Inflammatory macrophage treated with lipopolysaccharide for 1 hour (primary cell): ENCODE results near the gene RNASE7.

ENCODE experiments used
- DNase-seq, 2 donors: peaks; one replicate each; pipeline ENCODE4 v3.0.0-alpha.2; 2020 to 2022

The RNASE7 gene

DNA sequence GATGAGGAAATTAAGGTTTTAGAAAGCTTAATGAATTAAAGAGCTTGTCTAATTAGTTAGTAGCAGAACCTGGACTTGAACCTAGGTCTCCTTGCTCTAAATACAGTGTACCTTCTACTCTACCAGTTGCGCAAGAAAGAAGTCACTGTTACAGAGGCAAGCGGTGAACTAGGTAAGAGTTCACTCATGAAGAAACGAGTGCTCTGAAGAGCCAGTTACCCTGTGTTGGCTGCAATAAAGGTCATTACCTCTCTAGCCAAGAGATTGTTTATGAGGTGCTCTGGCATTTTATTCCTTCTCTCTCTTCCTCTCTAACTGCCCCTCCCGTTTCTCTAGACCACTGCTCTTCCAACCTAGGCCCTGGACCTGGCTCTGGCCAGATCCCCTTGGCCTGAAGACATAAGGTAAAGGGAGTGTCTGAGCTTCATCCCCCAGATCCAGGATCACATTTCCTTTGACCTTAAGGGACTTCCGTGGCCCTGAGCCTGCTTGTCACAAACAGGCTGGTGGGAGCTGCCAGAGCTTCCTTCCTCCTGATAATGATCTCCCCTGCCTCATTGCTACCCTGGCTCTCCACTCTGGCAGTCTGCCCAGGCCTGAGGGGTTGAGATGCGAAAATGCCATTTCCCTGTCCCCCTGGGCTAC, 1.9 kb downstream of the RNASE7 start:
- DNase-seq, result no peak

DNA sequence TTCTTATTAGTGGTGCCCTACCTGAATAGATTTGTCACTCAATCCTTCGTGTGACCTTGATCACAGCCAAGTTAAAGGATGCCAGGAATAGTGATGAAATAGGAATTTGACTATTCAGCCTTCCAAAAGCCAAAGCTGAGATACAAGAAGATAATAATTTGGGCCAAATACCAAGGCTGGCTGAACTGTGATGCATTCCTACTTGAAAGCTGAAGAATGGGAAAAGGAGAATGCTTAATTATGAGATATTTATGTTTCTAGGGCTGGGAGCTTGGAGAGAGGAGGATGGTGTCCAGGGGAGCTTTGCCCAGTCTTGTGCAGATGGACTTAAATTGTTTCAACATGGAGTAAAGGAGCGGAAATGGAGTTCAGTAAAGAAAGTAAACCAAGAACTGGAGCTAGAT, 5.2 kb downstream of the RNASE7 start:
- no peak for DNase-seq

DNA sequence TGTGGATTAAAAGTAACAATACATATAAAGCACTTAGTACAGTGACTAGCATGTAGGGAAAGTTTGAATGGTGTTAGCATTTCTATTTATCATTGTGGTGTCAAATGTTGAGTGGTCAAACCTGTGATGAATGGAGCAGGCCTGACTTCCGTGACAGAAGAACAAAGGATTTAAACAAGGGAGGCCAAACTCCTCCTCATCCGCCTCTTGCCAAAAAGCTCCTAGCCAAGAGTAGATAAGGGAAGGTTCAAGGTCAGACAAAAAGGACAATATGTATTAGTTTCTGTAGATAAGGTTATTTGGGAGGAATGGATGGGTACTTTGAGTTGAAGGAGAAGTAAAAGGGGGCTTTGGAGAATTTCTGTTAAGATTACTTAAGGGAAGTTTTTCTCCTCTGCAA, 6.5 kb downstream of the RNASE7 start:
- no peak for DNase-seq

DNA sequence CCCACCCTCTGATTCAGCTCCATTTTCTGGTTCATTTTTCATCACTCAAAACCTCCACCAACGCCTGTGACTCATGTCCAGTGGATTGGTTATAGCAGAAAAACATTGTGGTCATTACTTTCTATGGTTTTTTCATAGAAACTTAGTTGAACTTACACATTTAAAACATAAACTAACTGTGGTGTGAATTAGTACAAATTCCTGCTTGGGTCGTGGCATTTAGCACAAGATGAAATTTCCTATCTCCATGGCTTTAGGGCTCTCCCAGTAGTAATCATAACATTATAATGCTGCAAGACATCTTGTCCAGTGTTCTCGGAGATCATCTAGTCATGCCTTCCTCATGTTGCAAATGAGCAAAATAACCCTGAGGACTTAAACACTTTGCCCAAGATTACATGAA, 7.1 kb downstream of the RNASE7 start:
- DNase-seq, result no peak

DNA sequence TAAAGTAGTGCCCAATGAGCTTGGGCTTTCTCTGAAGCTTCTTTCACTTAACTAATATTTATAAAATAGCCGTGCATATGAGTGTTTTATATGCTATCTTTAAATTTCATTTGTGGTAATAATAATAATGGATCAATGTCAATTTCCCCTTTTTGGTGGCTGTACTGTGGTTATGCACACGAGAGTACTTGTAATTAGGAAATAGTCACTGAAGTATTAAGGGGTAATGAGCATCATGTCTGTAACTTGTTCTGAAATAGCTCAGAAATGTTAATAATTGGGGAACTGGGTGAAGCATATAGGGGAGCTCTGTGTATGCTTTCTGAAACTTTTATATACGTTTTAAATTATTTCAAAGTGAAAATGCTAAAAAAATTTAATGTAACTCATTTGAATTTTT, 8.4 kb downstream of the RNASE7 start:
- no peak for DNase-seq

DNA sequence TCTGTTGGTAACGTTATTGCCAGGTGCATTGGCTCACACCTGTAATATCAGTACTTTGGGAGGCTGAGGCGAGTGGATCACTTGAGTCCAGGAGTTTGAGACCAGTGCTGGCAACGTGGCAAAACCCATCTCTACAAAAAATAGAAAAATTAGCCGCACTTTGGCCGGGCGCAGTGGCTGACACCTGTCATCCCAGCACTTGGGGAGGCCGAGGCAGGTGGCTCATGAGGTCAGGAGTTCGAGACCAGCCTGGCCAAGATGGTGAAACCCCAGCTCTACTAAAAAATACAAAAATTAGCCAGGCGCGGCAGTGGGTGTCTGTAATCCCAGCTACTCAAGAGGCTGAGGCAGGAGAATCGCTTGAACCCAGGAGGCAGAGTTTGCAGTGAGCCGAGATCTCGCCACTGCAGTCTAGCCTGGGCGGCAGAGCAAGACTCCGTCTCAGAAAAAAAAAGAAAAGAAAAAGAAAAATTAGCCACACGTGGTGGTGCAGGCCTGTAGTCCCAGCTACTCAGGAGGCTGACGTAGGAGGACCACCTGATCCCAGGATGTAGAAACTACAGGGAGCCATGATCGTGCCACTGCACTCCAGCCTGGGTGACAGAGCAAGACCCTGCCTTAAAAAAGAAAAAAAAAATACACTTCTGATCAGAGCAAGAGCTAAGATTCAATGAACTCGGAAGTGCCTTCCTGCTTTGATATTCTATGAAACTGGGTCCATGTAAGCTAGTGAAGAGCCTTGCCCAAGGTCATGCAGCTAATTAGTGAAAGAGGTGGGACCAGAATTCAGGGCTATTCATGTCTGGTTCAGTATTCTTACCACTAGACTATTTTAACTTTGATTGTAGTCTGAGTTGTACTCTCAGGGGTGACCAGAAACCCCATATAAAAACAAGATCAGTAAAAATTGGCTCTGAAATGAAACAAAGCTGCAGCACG, 11.3 kb downstream of the RNASE7 start:
- no peak for DNase-seq

DNA sequence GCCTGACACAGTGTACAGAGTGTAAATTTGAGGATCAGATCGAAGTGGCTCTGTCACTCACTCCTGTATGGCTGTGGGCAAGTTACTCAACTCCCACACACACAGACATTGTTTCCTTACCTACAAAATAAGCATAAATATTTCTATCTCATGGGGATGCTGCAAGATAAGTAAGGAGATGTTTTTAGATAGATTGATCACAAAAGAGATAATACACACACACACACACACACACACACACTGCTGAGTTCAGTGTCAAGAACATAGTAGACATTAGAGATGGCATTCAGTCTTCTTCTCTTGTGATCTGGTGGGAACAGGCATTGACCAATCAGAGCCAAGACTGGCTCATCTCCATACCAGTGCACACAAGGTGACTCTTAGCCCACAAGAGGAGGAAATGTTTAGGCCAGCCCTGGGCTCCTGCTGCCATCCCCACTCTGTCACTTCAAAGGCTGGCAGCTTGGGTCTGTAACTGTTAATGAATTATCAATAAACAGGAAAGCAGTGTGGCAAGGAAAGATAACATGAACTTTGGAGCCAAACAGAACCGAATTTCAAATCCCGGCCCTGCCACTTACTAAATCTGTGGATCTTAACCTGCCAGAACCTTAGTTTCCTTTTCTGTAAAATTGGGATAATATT, 12.1 kb downstream of the RNASE7 start:
- no peak for DNase-seq

DNA sequence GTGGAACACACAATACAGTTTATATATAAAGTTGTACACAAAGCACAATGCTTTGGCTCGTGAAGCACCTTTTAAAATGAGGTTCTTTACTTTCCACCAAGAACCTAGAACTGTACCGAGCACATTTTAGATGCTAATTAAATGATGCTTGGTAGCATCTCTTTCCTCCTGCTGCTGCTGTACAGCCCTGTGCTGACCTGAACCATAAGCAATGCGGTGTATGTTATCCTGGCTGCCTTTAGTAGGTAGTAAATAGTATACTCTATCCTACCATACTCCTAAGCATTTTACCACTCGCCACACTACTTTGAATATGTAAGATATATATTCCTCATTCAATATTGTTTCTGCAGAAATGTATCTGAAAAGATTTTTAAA, 12.6 kb downstream of the RNASE7 start:
- no peak for DNase-seq

DNA sequence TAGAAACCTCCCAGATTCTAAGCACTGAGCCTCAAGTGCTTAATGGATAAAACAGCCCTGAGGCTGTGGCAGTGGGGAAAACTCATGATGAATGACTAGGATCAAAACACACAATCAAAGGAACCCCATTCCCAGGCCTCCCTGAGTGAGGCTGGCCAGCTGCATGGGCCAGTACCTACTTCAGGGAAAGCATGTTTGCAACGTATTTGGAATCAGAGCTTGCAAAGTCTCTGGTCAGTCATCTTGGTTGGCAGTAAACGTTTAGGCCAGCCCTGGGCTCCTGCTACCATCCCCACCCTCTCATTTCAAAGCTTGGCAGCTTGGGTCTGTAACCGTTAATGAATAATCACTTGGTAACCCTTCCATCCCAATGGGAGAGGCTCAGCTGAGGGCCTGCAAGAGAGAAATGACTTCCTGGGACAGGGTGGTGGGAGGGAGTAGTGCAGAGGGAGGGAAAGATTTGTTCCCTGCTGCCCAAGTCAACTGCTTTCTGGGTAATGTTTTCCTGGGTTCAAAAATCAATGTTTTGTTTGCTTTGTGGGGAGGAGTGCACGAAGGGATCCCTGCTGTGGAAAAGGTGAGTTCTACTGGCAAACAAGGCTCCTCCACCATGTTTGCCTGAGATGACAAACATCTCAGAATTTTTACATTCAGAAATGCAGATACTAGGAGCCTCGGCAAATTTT, 13.4 kb downstream of the RNASE7 start:
- no peak for DNase-seq

DNA sequence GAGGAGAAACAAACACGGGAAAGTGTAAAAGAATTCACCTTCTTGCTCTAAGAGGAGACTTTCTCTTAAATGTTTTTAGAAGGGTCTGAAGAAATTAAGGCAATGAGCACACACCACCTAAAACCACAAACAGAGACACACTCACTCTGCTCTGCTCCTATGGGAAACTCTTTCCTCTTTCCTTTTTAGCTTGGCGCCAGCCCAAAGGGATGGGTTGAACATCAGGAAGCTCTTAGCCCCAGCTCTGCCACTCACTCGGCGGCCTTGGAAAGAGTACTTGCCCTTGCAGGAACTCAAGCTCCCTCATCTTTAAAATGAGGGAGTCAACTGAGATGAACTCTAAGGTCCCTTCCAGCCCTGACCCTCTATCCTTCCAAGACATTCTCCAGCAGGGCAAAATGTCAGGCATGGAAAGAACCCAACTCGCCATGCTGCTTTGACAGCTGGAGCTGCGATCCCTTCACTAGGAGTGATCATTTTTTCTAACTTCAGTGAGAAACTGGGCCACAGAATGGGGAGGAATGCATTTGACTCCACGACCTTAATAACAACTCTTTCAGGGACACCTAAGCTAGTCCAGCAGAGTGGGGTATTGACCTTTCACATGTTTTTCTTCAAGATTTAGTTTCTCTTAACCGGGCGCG, 14.5 kb downstream of the RNASE7 start:
- no peak for DNase-seq

DNA sequence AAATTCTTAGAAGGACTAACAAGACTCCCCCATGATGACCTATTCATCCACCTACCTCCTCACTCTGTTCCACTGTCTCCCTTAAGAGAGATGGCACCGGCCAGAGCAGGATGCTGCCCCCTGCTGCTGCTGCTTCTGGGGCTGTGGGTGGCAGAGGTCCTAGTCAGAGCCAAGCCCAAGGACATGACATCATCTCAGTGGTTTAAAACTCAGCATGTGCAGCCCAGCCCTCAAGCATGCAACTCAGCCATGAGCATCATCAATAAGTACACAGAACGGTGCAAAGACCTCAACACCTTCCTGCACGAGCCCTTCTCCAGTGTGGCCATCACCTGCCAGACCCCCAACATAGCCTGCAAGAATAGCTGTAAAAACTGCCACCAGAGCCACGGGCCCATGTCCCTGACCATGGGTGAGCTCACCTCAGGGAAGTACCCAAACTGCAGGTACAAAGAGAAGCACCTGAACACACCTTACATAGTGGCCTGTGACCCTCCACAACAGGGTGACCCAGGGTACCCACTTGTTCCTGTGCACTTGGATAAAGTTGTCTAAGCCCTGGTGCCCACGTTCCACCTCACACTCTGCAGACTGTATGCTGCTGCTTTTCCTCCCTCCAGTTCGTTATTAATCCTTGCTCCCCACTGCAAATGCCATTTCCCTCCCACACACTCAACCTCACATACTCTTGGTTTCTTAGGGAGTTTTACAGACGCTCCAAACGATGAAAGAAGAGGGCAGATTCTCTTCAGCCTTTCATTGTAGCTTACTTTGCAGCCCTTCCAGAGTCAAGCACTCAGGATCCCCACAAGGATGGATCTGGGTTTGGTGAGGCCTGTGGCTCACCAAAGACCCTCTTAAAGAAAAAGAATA, 15.9 kb downstream of the RNASE7 start, which contains the start of gene RNASE8:
TSS of gene RNASE8 (plus strand) at position 20 of the 873 bp plus-strand sequence. CDS start at position 91, 71 bp downstream.
- DNase-seq, result no peak

DNA sequence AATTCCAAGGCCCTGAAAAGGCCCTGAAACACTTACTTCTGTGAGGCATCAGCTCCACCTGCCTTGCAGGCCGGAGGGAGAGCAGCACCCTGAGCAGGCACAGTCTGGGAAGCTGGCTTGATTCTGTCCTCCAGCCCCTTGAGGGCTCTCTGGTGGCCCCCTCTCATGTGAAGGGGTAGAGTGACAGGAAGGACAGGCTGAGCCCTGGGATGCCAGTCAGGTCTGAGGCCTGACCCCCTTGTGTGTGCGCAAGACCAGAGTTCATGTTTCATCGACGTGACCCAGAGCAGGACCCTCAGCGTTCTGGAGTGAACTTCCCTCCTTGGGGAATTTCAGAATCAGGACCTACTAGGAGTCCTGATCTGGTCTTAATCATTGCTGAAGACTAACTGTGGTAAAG, 16.7 kb downstream of the RNASE7 start:
- no peak for DNase-seq

DNA sequence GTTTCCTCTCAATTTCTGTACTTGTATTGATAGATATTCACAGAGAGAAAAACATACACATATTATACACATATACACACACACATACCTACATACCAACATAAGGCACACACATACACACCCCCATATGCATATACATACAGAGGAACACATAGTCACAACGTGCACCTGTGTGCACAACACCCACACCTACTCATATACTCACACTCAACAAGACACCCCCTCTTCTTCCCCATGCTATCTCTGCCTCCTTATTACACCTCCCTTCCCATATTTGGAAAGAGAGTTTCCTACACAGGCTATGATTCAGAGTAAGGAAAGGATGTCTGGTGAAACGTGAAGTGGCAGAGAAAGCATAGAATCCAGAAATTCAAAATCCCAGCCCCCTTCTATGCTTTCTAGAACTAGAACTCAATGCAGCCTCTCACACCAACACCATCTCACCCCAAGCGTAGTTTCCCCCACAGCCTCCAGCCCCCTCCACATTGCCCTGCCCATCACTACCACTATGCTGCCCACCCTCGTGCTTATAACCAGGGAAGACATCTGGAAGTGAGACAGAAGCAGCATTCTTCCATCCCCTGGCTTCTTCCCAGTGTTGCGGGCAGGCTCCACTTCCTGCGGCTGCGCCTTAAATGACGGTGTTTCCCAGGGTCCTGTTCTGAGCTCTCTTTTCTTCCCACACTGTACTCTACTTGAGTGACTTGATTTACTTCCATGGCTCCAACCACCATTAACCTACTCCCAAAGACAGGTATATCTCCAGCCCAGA, 17.9 kb downstream of the RNASE7 start:
- no peak for DNase-seq

DNA sequence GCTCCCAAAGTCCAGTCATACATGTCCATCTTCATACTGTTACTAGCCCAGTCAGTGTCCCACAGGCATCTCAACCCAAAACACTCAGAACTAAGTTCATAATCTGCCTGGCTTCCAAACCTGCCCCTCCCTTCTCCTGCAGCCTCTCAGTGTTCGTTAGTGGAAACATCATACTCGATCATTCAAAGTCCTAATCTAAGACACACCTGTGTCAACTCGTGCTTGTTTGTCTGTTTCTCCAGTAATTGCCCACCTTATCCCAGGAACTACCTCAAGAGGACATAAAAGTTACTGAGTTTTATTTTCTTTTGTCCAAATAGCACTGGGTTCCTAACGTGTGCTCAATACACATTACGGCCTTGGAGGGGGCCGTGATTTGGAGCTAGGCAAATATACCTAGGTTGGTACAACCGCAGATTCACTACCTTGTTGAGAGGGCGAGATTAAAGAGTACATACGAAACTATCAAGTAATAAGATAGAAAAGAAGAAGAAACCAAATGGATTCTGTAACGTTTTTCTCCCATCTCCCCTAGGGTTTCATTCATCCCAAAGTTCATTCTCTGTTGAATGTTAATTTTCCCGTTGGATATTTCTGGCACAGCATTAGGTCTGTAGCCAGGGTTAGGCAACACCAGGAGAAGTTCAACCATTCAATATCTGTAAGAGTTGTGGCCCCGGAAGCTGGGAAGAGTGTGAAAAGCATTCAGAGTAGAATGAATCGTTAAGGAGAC, 18.6 kb downstream of the RNASE7 start:
- DNase-seq, result no peak

DNA sequence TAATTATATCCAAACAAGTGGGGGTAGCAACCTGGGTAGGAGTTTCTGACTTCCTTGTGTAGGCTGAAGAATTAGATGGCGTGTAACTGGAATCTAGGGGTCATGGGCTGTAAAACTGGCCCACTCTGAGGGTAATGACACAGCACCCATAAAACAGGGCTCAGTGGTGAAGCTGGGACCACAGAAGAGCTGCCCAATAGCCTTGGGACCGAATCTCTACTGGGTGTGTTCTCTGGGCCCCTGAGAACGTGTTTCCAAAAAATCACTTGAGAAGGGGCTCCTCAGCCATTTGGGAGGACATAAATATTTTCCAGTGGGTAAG, 19.1 kb downstream of the RNASE7 start:
- no peak for DNase-seq

DNA sequence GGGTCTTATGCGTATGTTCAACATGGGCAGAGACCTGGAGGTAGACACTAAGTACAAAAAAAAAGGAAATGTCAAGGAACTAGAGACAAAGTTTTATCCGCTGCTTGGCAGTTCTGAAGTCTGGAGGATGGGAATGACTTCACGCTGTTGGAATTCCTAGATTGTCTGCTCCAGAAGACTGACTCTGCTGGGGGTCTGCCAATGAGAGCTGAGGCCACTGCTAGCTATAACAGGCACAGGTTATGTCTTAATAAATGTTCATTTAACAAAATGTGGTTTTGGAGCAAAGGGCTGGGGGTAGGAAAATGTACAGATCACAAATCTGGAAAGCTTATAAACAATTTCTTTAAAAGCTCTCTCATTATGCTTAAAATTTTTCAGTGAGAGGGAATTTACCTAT, 21.3 kb downstream of the RNASE7 start:
- no peak for DNase-seq

DNA sequence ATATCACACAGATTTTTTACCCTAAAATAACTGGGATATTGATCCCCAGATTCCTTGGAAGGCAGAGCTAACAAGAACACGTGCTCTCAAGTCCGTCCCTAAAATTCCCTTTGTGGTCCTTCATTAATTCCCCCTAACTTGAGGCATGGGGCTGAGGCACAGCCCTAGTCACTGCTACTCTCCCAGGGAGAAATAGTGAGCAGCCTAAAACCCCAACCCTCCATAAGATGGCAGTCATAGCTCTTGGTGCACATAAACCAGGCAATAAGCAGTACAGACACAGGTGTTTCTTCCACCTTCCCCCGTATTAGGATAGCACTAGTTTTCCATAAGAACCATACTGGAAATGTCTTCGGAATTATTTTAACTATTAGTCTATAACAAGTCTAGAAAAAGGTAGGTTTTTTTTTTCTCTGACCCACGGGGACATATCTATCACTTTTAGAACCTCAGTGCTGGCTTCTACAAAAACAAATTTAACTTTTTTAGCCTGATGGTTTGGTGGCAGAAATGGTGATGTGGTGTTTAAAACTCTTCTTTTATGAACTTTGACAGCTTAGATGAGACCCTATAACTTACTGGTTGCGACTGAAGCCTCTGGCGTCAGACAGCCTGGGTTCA, 24.8 kb downstream of the RNASE7 start:
- no peak for DNase-seq

DNA sequence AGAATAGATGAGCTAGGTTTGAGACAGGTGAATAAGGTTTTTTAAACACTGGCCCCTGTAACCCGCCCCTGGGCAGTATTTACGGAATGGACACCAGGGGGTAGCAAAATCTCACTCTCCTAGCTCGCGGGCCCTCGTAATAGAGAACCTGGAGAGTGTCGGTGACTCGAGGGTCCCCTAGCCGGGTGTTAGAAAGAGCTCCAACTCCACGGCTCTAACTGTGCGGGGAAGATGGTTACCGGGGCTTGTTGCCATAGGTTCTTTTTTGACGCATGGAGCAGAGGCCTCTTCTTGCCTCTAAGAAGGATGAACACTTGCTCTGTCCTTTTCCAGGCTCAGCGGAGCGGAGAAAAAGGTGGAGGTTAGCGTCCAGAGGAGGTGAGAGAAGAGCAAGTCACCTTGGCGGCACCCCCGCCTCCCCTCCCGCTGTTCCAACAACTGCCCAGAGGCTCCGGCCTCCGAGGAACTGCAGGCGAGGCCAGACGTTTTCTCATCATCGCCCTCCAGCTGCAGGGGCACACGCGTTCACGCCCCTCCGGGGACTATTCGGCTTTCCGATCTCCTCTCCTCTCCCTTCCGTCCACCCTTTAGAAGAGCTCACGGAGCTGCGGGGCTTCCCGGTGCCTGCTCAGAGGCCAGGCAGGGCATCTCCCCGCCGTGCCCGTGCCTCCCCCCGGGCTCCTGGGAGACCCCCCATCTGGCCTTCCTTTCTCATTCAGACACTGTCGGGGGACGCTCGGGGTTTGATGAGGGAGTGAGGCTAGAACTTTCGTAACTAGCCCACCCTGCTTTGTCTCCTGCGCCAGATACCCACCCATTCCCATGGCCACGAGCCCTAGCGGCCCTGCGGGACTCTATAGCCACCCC, 26.6 kb downstream of the RNASE7 start:
- DNase-seq, result peak; percentile 38 to 74
